NCI-H1436 (cell line): ENCODE data around the gene TSPAN6.

Experiments used
- DNase-seq: peaks from one replicate; lab custom pipeline; 2025; lab: John Stamatoyannopoulos, UW

The TSPAN6 gene

DNA sequence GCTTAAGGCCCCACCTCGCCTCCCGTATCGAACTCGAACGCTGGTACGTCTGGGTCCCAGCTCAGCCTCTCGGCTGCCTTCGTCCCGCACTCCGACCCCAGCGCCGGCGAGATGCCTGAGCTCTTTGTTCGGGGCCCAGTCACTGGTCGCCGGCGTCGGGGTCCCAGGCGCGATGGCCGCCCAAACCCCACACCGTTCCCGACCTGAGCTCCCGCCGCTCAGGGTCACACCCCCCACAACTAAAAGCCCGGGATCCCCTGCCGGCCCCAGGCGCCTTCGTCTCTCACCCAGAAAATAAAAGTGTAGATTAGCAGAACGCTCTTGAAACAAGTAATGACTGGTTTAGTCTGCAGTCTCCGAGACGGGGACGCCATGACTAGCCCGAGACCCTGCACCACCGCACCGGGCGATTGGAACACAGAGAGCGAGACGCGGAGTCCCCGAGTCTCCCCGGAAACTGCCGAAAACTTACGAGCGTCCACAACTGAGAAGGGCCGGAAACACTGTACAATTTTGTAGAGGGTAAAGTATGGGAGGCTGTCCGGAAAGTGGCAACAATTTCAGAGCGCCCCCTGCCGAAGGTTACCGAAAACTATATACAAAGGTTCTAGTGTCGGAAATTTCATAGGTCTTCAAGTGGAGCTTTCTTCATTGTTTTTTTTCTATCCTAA, at the start of gene TSPAN6:
TSPAN6 (minus strand) TSS at position 486 of the 671 bp plus-strand sequence; CDS start at position 374, 112 bp downstream.
- DNase-seq: peak; percentile 84

GRCh38 chrX:100685997-100686305, 49.3 kb upstream of the TSPAN6 start:
- no peak for DNase-seq

DNA sequence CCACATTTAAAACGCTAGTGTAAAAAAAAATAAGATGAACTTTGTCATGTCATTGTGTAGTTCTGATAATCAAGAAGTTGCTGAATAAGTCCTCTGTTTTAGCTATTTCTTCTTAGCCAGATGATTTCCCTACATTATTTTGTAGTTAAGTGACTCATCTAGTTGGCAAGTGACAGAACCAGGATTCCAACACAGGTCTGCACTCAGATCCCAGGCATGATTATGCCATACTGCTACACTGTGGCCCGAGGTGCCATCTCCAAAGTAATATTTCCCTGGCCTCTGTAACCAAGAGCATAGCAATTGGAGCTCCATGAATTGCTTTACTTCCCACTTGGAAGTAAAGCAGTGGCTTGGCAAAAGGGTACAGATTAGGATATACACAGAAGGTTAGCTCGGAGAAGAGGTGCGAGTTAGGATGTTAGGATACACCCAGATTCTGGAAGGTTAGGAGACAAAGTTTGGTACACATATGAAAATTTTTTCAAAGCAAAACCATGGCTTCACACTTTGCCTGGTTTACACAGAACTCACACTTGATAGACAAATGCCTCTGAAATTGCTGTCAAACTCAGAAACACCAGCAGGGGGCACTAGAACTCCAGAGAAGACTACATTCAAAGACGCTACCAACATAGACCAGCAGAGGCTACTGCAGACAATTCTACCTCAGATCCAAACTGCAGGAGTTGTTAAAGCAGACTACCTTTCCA, 48.8 kb upstream of the TSPAN6 start:
- DNase-seq: peak; percentile 76

GRCh38 chrX:100682939-100683338, 46.3 kb upstream of the TSPAN6 start:
- DNase-seq: no peak

DNA sequence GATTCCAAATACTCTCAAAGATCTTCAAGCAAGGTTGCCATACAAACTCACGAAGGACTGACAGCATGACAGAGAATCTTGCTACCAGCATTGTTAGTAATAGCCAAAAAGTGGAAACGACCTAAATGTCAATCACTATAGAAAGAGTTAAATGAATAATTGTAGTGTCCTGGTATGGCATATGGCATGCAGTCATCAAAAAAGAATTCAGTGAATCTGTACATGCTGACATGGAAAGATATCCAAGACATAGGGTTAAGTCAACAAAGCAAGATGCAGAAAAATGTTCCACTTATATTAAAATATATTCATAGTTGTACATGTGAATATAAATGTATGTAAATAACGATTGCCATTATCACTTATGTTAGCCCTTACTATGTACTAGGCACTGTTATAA, 45.0 kb upstream of the TSPAN6 start:
- DNase-seq: no peak

GRCh38 chrX:100680756-100681155, 44.1 kb upstream of the TSPAN6 start:
- DNase-seq: no peak

DNA sequence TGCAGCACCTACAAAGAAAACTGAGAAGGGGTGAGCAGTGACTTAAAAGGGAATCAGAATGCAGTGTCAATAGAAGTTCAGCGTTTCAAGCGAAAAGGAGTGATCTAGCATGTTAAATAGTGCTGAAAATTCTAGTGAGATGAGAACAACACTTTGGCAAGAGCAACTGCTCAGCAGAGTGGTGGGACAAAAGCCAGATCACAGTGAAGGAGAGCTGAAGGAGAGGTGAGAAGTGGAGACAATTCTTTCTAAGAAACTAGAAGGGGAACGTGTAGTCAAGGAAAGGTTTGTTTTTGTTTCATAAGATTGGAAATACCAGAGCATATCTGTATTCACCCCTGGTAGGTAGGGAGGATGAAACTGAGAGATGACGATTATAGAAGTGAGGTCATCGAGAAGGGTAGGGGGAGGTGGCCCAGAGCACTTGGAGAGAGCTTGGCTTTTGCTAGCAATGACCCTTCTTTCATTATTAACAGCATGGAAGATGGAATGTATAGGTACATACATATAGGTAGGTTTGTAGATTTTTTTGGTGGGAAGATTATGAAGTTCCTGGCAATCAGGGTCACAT, 41.1 kb upstream of the TSPAN6 start:
- no peak for DNase-seq

DNA sequence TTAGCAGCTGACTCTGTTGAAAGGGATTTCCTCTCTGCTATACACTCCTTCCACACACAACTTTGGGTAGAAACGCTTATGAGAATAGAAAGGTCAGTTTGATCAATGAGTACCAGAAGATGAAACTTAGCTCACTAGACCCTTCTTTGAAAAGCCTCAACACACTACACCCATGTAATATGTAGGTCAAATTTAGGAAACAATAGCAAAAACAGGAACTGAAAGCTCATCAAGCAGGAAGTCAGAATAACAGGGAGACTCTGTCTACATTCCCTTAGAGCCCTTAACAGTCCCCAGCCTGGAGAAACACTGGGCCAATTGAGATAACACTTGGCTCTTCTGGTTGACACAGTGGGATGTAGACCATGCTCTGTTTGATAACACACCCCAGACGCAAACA, 38.1 kb upstream of the TSPAN6 start:
- no peak for DNase-seq

GRCh38 chrX:100673397-100673953, 36.9 kb upstream of the TSPAN6 start:
- DNase-seq: no peak

- DNase-seq: no peak
These were observed 36.4 kb upstream of the TSPAN6 start for GRCh38 chrX:100672966-100673365.

DNA sequence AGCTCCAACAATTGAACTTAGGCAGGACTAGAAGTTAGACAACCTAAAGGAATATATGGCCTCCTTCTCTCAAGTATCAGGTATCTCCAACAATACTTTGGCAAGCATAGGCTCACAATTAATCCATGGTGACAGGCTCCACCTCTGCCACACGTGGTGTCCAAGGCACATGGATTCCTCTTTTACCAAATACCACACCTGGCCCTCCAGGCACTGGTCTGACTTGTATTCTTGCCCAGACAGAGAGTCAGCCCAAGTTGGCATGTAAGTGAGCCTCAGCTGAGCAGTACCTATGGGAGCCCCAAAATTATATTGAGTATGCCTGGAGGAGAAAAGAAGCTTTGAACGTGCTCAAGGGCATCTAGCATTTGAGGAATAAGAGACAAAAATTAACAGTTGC, 27.0 kb upstream of the TSPAN6 start:
- no peak for DNase-seq

DNA sequence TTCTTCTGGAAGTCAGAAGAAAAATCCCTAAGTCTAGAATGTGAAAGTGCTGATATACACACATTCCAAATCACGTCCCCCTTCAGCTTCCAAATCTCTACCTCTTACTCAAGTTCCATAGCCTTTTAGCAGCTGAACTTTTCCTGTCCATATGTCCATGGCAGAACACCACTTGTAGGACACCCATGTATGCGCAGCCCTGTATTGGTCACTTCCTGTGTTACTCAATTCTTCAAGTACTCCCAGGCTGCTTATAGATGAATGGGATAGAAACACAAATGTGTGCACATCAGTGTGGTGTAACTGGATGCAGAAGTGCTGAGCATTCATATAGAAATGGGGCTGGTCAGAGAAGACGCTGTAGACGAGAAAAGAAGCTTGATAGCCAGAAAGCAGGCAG, 26.2 kb upstream of the TSPAN6 start:
- no peak for DNase-seq

DNA sequence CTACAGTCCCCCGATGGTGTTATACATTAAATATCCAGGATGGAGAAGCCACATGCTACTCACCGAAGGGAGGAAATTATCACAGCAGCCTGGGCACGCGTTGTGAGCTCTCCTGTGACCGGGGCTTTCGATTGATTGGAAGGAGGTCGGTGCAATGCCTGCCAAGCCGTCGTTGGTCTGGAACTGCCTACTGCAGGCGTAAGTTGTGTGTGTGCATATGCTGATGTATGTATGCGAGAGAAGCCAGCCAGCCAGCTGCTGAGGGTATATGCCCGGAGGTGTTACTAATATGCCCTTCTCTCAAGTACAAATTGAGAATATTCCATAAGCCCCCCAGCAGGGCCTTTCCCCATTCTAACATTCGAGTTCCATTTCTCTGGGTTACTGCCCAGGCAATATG, 25.6 kb upstream of the TSPAN6 start:
- no peak for DNase-seq

GRCh38 chrX:100659431-100660137, 23.0 kb upstream of the TSPAN6 start:
- DNase-seq: no peak

GRCh38 chrX:100658941-100659381, 22.4 kb upstream of the TSPAN6 start:
- DNase-seq: no peak

DNA sequence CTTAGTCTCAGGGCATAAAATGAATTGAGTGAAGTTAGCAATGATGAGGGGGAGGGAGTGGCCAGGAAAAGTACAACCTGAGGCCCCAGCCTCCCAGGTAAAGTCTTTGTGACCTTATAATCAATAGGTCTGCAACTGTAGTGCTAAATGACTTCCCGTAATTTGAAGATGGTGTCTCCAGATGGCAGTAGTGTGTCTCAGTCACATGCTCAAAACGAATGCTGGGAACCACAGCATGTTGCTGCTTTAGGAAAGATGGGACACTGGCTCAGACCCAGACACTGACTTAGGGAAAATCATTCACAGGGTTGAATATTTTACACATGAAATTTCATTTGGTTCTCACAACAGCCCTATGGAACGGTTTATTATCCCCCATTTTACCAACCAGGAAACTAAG, 17.7 kb upstream of the TSPAN6 start:
- DNase-seq: peak; percentile 3

GRCh38 chrX:100652266-100652665, 15.7 kb upstream of the TSPAN6 start:
- no peak for DNase-seq

GRCh38 chrX:100650841-100651240, 14.2 kb upstream of the TSPAN6 start:
- DNase-seq: no peak

- no peak for DNase-seq
These were observed 13.1 kb upstream of the TSPAN6 start for GRCh38 chrX:100649550-100650356.

DNA sequence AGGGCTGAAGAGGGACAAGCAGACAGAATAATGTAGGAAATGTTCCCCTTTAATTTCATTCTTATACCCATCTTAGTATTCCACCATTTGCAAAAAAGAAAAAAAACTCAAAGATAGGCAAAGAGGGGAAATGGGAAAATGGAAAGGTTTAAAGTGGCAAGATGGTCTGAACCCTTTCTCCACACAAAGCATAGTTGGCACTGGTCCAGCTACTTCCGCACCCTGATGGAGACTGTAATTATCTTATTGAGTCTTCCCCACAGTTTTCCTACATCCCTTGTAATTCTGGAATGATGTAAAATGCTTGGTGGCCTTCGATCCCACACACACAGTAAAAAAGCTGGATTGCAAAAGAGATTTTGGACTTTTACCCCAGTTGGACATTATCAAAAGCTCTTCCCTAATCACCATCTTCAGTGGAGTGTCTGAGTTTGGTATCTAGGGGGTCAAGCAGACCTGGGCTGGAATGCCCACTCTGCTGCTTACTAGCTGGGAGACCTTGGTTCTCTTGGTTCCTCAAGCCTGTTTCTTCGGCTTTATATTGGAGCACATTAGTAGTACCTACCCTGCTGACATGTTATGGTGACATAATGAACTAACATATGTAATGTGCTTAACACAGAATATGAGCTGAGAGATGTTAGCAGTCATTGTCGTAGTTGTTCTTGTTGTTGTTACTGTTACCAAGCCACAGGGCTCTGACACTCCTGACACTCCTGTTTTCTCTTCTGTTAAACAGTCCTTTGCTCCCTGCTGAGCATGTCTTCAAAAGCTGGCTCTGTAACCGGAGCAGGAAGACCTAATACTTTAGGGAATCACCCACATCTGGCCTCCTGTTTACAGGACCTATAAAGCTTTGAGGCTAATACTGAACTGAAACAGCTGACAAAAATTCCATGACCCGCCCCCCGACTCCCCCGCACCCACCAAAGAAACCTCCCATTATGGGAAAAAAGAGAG, 12.1 kb upstream of the TSPAN6 start:
- DNase-seq: no peak

DNA sequence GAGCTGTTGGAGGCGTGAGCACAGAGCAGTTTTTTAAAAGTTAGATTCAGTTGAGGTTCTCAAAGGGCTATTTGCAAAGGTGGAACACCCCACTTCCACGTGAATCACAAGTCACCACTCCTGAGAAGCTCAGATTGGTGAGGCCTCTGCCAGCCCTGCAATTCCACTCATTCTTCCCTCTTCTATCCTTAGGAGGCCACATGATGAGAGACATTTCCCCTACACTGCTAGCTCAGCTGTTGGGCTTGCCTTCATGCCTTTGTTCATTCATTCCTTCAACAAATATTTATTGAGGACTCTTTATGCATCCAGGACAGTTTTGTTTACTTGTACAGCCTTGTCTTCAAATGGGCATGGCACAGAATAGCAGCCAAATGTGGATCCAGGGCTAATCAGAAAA, 11.1 kb upstream of the TSPAN6 start:
- no peak for DNase-seq
